ENCODE results near the gene ROCK2. TPM values are rescaled to one million over a fixed set of nuclear protein-coding genes. Genes with fewer than 3 reads are reported as not detected.

ROCK2 gene
- total and polyA plus RNA-seq, 3 donors from 2014 or later: 4.6 to 33.7 (median 31.3) TPM

- Histone ChIP-seq H3K27me3 (no peaks in the 10 kb centered on the region), H3K9me3 (no peaks in the 10 kb centered on the region), H3K4me3 (no peak overlapping the region), H3K4me1 (no peaks in the 10 kb centered on the region), H3K36me3 (ENCODE audit: low read depth, missing control alignments) (no peaks in the 10 kb centered on the region), H3K27ac (no peak overlapping the region)
- intact Hi-C loops (cut with DNase I; ENCODE audit: low total_unique reads): no loop called here
- TF ChIP-seq POLR2A (IDR thresholded peaks at IDR 0.05): no peak
- TF ChIP-seq, protein P1, sequence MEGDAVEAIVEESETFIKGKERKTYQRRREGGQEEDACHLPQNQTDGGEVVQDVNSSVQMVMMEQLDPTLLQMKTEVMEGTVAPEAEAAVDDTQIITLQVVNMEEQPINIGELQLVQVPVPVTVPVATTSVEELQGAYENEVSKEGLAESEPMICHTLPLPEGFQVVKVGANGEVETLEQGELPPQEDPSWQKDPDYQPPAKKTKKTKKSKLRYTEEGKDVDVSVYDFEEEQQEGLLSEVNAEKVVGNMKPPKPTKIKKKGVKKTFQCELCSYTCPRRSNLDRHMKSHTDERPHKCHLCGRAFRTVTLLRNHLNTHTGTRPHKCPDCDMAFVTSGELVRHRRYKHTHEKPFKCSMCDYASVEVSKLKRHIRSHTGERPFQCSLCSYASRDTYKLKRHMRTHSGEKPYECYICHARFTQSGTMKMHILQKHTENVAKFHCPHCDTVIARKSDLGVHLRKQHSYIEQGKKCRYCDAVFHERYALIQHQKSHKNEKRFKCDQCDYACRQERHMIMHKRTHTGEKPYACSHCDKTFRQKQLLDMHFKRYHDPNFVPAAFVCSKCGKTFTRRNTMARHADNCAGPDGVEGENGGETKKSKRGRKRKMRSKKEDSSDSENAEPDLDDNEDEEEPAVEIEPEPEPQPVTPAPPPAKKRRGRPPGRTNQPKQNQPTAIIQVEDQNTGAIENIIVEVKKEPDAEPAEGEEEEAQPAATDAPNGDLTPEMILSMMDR (IDR thresholded peaks at IDR 0.05): no peak
- 93 to 98% methylated on average over 1 of the region's 1 CpG for WGBS, 2 donors
- no peak for DNase-seq
Observed at GRCh38 chr2:11315074-11315705, 29.2 kb downstream of the ROCK2 start.

- TF ChIP-seq POLR2A (IDR thresholded peaks at IDR 0.05): no peak
- TF ChIP-seq, protein P1 (IDR thresholded peaks at IDR 0.05): no peak
- 88 to 95% methylated on average over 1 of the region's 1 CpG for WGBS, 2 donors
- Histone ChIP-seq H3K4me3 (no peak overlapping the region), H3K27me3 (no peaks in the 10 kb centered on the region), H3K4me1 (no peaks in the 10 kb centered on the region), H3K9me3 (no peaks in the 10 kb centered on the region), H3K27ac (no peak overlapping the region), H3K36me3 (ENCODE audit: low read depth, missing control alignments) (no peaks in the 10 kb centered on the region)
- intact Hi-C loops (cut with DNase I; ENCODE audit: low total_unique reads): no loop called here
- no peak for DNase-seq
Observed at GRCh38 chr2:11314487-11314886, 29.9 kb downstream of the ROCK2 start.

DNA sequence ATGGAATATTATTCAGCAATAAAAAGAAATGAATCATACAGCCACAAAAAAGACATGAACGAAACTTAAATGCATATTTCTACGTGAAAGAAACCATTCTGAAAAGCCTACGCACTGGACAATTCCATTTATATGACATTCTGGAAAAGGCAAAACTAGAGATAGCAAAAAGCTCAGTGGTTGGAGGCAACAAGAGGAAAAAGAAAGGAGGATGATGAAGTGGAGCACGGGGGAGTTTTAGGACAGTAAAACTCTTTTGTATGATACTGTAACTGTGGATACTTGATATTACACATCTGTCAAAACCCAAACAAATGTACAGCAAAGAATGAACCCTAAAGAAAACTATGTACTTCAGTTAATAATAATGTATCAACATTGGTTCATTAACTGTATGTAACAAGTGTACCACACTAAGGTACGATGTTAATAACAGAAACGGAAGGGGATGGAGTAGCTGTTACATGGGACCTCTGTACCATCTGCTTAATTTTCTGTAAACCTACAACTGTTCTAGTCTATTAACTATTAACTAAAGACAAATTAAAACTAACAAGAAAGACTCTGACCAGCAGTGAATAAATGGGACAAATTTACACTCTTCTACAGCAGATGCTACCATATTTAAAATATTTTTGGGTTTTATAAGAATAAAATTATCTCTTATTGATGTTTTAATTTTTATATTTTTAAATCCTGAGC is 31.5 kb downstream of the ROCK2 start:
- Histone ChIP-seq H3K4me3 (no peak overlapping the region), H3K36me3 (ENCODE audit: low read depth, missing control alignments) (no peaks in the 10 kb centered on the region), H3K27ac (no peak overlapping the region), H3K4me1 (no peaks in the 10 kb centered on the region), H3K9me3 (no peaks in the 10 kb centered on the region), H3K27me3 (no peaks in the 10 kb centered on the region)
- TF ChIP-seq POLR2A (IDR thresholded peaks at IDR 0.05): no peak
- TF ChIP-seq, protein P1 (IDR thresholded peaks at IDR 0.05): no peak
- WGBS, 2 donors: 82 to 86% methylated on average over 6 of the region's 6 CpGs
- DNase-seq: no peak
- intact Hi-C loops (cut with DNase I; ENCODE audit: low total_unique reads): no loop called here

GRCh38 chr2:11311543-11311942 is 32.9 kb downstream of the ROCK2 start:
- WGBS, 2 donors: 85 to 86% methylated on average over 7 of the region's 7 CpGs
- DNase-seq: no peak
- Histone ChIP-seq H3K4me1 (no peaks in the 10 kb centered on the region), H3K27me3 (no peaks in the 10 kb centered on the region), H3K27ac (no peak overlapping the region), H3K9me3 (no peaks in the 10 kb centered on the region), H3K36me3 (ENCODE audit: low read depth, missing control alignments) (no peaks in the 10 kb centered on the region), H3K4me3 (no peak overlapping the region)
- no peak for TF ChIP-seq POLR2A (IDR thresholded peaks at IDR 0.05)
- TF ChIP-seq, protein P1 (IDR thresholded peaks at IDR 0.05): no peak
- intact Hi-C loops (cut with DNase I; ENCODE audit: low total_unique reads): no loop called here
